ENCODE measurements around the gene EYS. TPM values are rescaled to one million over a fixed set of nuclear protein-coding genes. Genes with fewer than 3 reads are reported as not detected.

EYS gene
- total and polyA plus RNA-seq, 2 experiments from 2014 or later, result under 0.01 to 0.15 TPM

- H3K36me3 ChIP-seq, result no peaks in the 10 kb centered on the region
- no peaks in the 10 kb centered on the region for H3K4me1 ChIP-seq (ENCODE audit: low read depth)
- TF ChIP-seq CTCF (IDR thresholded peaks at IDR 0.05; ENCODE audit: low read depth, low read length), result no peak
- DNase-seq (ENCODE audit: low read depth in 1 of 2, low spot score in 1 of 2), result peak in 1 of 2 donors; percentile 66
- no peaks in the 10 kb centered on the region for H3K27me3 ChIP-seq
- no peaks in the 10 kb centered on the region for H3K9me3 ChIP-seq (ENCODE audit: low read depth)
- H3K27ac ChIP-seq, result no peak overlapping the region
- H3K4me3 ChIP-seq, result no peak overlapping the region
Observed at GRCh38 chr6:63819831-63820230, 1887.2 kb downstream of the EYS start.

- no peak overlapping the region for H3K27ac ChIP-seq
- DNase-seq (ENCODE audit: low read depth in 1 of 2, low spot score in 1 of 2), result peak in 1 of 2 donors; percentile 74
- TF ChIP-seq CTCF (IDR thresholded peaks at IDR 0.05; ENCODE audit: low read depth, low read length), result no peak
- no peak overlapping the region for H3K4me3 ChIP-seq
- H3K36me3 ChIP-seq, result no peaks in the 10 kb centered on the region
- no peaks in the 10 kb centered on the region for H3K9me3 ChIP-seq (ENCODE audit: low read depth)
- no peaks in the 10 kb centered on the region for H3K27me3 ChIP-seq
- H3K4me1 ChIP-seq (ENCODE audit: low read depth), result no peaks in the 10 kb centered on the region
Observed at GRCh38 chr6:63817492-63818050, 1889.5 kb downstream of the EYS start.

- no peaks in the 10 kb centered on the region for H3K36me3 ChIP-seq
- peak; percentile 50 for TF ChIP-seq CTCF (IDR thresholded peaks at IDR 0.05; ENCODE audit: low read depth, low read length)
- no peak overlapping the region for H3K4me3 ChIP-seq
- H3K27me3 ChIP-seq, result no peaks in the 10 kb centered on the region
- H3K27ac ChIP-seq, result no peak overlapping the region
- H3K9me3 ChIP-seq (ENCODE audit: low read depth), result no peaks in the 10 kb centered on the region
- DNase-seq (ENCODE audit: low read depth in 1 of 2, low spot score in 1 of 2), result peak; percentile 27 to 55
- H3K4me1 ChIP-seq (ENCODE audit: low read depth), result no peaks in the 10 kb centered on the region
Observed at GRCh38 chr6:63816982-63817436, 1890.0 kb downstream of the EYS start.

GRCh38 chr6:63816401-63816981, 1890.5 kb downstream of the EYS start:
- DNase-seq (ENCODE audit: low read depth in 1 of 2, low spot score in 1 of 2), result peak in 1 of 2 donors; percentile 64
- TF ChIP-seq CTCF (IDR thresholded peaks at IDR 0.05; ENCODE audit: low read depth, low read length), result no peak
- no peaks in the 10 kb centered on the region for H3K36me3 ChIP-seq
- H3K27me3 ChIP-seq, result no peaks in the 10 kb centered on the region
- H3K27ac ChIP-seq, result no peak overlapping the region
- no peaks in the 10 kb centered on the region for H3K9me3 ChIP-seq (ENCODE audit: low read depth)
- no peak overlapping the region for H3K4me3 ChIP-seq
- no peaks in the 10 kb centered on the region for H3K4me1 ChIP-seq (ENCODE audit: low read depth)

- no peak for DNase-seq (ENCODE audit: low read depth in 1 of 2, low spot score in 1 of 2)
- no peaks in the 10 kb centered on the region for H3K27me3 ChIP-seq
- TF ChIP-seq CTCF (IDR thresholded peaks at IDR 0.05; ENCODE audit: low read depth, low read length), result no peak
- no peaks in the 10 kb centered on the region for H3K4me1 ChIP-seq (ENCODE audit: low read depth)
- no peak overlapping the region for H3K27ac ChIP-seq
- H3K4me3 ChIP-seq, result no peak overlapping the region
- H3K36me3 ChIP-seq, result no peaks in the 10 kb centered on the region
- no peaks in the 10 kb centered on the region for H3K9me3 ChIP-seq (ENCODE audit: low read depth)
Observed at GRCh38 chr6:63814459-63814858, 1892.6 kb downstream of the EYS start.

Measured in cardiac muscle cell (in vitro differentiated cells and primary cell).